Psoas muscle (tissue), 8 donors: ENCODE measurements around the gene TRIM31. TPM values are rescaled to one million over a fixed set of nuclear protein-coding genes. Genes with fewer than 3 reads are reported as not detected.

Experiments used
- ATAC-seq, 4 donors: fragments of 200-7000 bp; cut with Tn5 transposase; one replicate each; pipeline ENCODE4 v1.9.1; 2020; ENCODE audit warnings: moderate library complexity in 3 of 4, mild to moderate bottlenecking in 2 of 4
- DNase-seq, 2 donors: peaks; one replicate each; pipeline ENCODE4 v3.0.0-alpha.2; 2020
- H3K27ac ChIP-seq: fragments of 200-600 bp; one replicate; pipeline ENCODE4 v1.8.0; 2022
- H3K27me3 ChIP-seq, 3 donors: fragments of 200-600 bp in 1 of 3; one replicate each; pipeline versions ENCODE4 v1.6.1 to v1.8.0; 2013 to 2022; ENCODE audit warnings: low read length in 2 of 3, mild to moderate bottlenecking in 2 of 3, moderate library complexity in 1 of 3; ENCODE audit not compliant: insufficient read depth in 3 of 3
- H3K36me3 ChIP-seq, 2 donors: fragments of 200-600 bp in 1 of 2; one replicate each; pipeline versions ENCODE4 v1.6.1 to v1.8.0; 2013 to 2022; ENCODE audit warnings: low read depth in 1 of 2, mild to moderate bottlenecking in 1 of 2, moderate library complexity in 1 of 2; ENCODE audit not compliant: insufficient read depth in 1 of 2
- H3K4me1 ChIP-seq: fragments of 200-600 bp; one replicate; pipeline ENCODE4 v1.8.0; 2022
- H3K4me3 ChIP-seq: fragments of 200-600 bp; one replicate; pipeline ENCODE4 v1.8.0; 2022; ENCODE audit warnings: mild to moderate bottlenecking
- H3K9me3 ChIP-seq: fragments of 200-600 bp; one replicate; pipeline ENCODE4 v1.8.0; 2022
- WGBS, 3 donors: extraction: QIAGEN DNeasy Blood & Tissue Kit; methylation state at CpG; one replicate each; pipeline versions ENCODE4 v1.1.6 to v1.1.7; 2013; 5-methylcytosine and 5-hydroxymethylcytosine counted together
- intact Hi-C, 2 donors: fragments of 100-400 bp; cut with DNase I; formaldehyde crosslinking; loops; one replicate each; pipeline versions ENCODE4 v1.11.0 to v1.14.2; 2022
- polyA plus RNA-seq, 3 donors: library from polyadenylated mRNA; stranded (reverse); fragments of 200-250 nt; gene quantifications; one replicate each; pipeline ENCODE4 v1.2.3, GENCODE V29; 2013
- total RNA-seq, 4 donors: library from RNA; stranded (reverse); fragmentation: NEBNext Ultra II Directional in 2 of 4; extraction: Animal tissue kit (Norgen Biotek cat#: 25700) in 2 of 4; gene quantifications; one replicate each; pipeline versions ENCODE4 v1.2.1 to v1.2.4, GENCODE V29; 2021 to 2023
- TF ChIP-seq, protein P1 (sequence below): fragments of 200-600 bp; IDR thresholded peaks from one replicate; pipeline ENCODE4 v1.8.0; 2022; ENCODE audit warnings: antibody characterized with exemption
- donor health status: healthy with polysubstance abuse.
- donor health status: DM: no; HTN: no; CAD: no; lungs with moderate emphysema.
- donor health status: Bipolar disorder and iron deficiency.
- donor health status: healthy.
- donor health status: DM: yes; HTN: yes; CAD: no.
- donor health status: DM: no; HTN: no; CAD: no.
- donor health status: DM: no; HTN: no; CAD: no.
- donor health status: DM: yes; HTN: yes; CAD: no.

Gene TRIM31
- total and polyA plus RNA-seq, 7 donors: 0.01 to 0.15 TPM; not detected in 5

GRCh38 chr6:30087876-30088275 is 25.0 kb downstream of the TRIM31 start:
- Histone ChIP-seq H3K36me3 (no peaks in the 10 kb centered on the region), H3K4me1 (no peaks in the 10 kb centered on the region), H3K27me3 (peaks cover 3 to 36% (median 5%) of the 10 kb centered on the region in 3 donors), H3K27ac (no peak overlapping the region), H3K9me3 (no peaks in the 10 kb centered on the region), H3K4me3 (no peak overlapping the region)
- DNase-seq (no peak), ATAC-seq (no peak)
- 58 to 71% (median 65%) methylated on average over 5 of the region's 5 CpGs for WGBS, 3 donors
- TF ChIP-seq, protein P1, sequence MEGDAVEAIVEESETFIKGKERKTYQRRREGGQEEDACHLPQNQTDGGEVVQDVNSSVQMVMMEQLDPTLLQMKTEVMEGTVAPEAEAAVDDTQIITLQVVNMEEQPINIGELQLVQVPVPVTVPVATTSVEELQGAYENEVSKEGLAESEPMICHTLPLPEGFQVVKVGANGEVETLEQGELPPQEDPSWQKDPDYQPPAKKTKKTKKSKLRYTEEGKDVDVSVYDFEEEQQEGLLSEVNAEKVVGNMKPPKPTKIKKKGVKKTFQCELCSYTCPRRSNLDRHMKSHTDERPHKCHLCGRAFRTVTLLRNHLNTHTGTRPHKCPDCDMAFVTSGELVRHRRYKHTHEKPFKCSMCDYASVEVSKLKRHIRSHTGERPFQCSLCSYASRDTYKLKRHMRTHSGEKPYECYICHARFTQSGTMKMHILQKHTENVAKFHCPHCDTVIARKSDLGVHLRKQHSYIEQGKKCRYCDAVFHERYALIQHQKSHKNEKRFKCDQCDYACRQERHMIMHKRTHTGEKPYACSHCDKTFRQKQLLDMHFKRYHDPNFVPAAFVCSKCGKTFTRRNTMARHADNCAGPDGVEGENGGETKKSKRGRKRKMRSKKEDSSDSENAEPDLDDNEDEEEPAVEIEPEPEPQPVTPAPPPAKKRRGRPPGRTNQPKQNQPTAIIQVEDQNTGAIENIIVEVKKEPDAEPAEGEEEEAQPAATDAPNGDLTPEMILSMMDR: no peak
- intact Hi-C loops: no loop called here

- intact Hi-C loops: no loop called here
- Histone ChIP-seq H3K27me3 (peaks cover 0 to 69% (median 28%) of the 10 kb centered on the region in 3 donors), H3K4me3 (no peak overlapping the region), H3K4me1 (peaks cover 8% of the 10 kb centered on the region), H3K9me3 (no peaks in the 10 kb centered on the region), H3K27ac (no peak overlapping the region), H3K36me3 (no peaks in the 10 kb centered on the region)
- no peak for ATAC-seq
- WGBS, 3 donors: 59 to 65% (median 62%) methylated on average over 4 of the region's 4 CpGs
- TF ChIP-seq, protein P1: no peak
- DNase-seq: no peak
Measured at GRCh38 chr6:30077218-30077617, 35.7 kb downstream of the TRIM31 start.

DNA sequence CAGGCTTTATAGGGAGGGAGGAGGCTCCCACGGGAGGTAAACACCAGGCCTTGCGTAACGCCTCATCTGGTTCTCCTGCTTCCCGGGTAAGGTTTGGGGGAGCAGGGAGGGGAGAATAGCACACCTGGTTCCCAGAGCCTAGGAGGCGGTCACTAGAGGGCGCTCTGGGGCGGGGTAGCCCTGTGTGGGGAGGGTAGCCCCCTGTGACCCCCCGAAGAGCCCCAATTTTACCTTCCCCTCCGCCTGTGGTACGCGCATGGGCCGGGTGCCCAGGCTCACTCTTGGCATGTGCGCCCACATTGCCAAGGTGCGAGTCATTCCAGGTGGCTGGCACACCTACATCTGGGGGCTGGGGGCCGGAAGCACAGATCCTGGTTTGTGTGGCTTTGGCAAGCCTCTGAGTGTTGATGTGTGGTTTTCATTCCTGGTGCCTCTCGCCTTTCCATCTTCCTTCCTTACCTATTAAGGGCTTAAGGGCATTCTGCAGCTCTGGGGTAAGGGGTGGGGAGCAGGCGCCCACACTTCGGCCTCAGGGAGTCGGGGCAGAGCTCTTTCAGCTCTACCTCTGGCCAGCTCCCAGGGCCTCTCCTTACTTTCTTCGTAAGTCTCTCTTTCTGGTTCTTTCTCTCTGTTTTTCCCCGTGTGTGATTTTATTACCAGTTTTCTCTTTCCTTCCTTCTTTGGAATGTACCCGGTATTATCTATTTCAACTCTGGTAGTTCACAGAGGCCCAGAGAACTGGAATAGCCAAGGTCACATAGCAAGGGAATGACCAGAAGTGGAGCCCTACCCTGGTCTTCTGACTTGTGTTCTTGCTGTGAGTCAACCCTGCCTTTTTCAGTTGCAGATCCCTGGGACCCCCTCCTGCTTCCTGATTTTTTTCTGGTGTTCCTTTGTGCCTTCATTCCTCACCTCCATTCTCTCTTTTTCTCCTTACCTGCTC is 36.8 kb downstream of the TRIM31 start:
- TF ChIP-seq, protein P1: peak; percentile 10
- no peak for DNase-seq
- Histone ChIP-seq H3K4me3 (peak overlapping the region; percentile 46), H3K9me3 (no peaks in the 10 kb centered on the region), H3K36me3 (no peaks in the 10 kb centered on the region), H3K4me1 (peaks cover 8% of the 10 kb centered on the region), H3K27ac (no peak overlapping the region), H3K27me3 (peaks cover 0 to 80% (median 30%) of the 10 kb centered on the region in 3 donors)
- 28 to 32% (median 31%) methylated on average over 21 to 22 of the region's 22 CpGs for WGBS, 3 donors
- ATAC-seq: no peak
- intact Hi-C loops: no loop called here

- DNase-seq: peak in 1 of 2 donors; percentile 39
- H3K9me3 ChIP-seq: no peaks in the 10 kb centered on the region
Measured at GRCh38 chr6:30075094-30075789, 37.6 kb downstream of the TRIM31 start, which contains the start of gene RNF39. TSS of gene RNF39 (minus strand) at chr6:30075769. CDS start at chr6:30075585, 184 bp downstream.

More at GRCh38 chr6:30075094-30075789, 37.6 kb downstream of the TRIM31 start, which contains the start of gene RNF39:
- Histone ChIP-seq H3K27me3 (peaks cover 0 to 88% (median 33%) of the 10 kb centered on the region in 3 donors), H3K27ac (no peak within 1 kb of the TSS), H3K36me3 (peaks cover 0 to 2% of the 10 kb centered on the region in 2 donors), H3K4me1 (peaks cover 8% of the 10 kb centered on the region), H3K4me3 (peak within 1 kb of the TSS; percentile 46)
- intact Hi-C loops: no loop called here
- 0 to 2% (median 1%) methylated on average over 51 to 64 of the region's 64 CpGs for WGBS, 3 donors
- peak in 1 of 4 donors; percentile 54 for ATAC-seq
- TF ChIP-seq, protein P1: no peak
